BLaER1 (cell line): ENCODE measurements around the gene NPHP1.

Experiments used
- H3K27ac ChIP-seq: shearing (Covaris generic); formaldehyde crosslinking; 2 replicates; pipeline ENCODE4 v1.8.1; 2022
- H3K27me3 ChIP-seq: shearing (Covaris generic); formaldehyde crosslinking; 2 replicates; pipeline ENCODE4 v1.8.1; 2022
- H3K36me3 ChIP-seq: shearing (Covaris generic); formaldehyde crosslinking; 2 replicates; pipeline ENCODE4 v1.8.1; 2022
- H3K4me1 ChIP-seq: shearing (Covaris generic); formaldehyde crosslinking; 2 replicates; pipeline ENCODE4 v1.8.1; 2022
- H3K4me2 ChIP-seq: shearing (Covaris generic); formaldehyde crosslinking; 2 replicates; pipeline ENCODE4 v1.8.1; 2022
- H3K4me3 ChIP-seq: shearing (Covaris generic); formaldehyde crosslinking; 2 replicates; pipeline ENCODE4 v1.8.1; 2022
- H3K9ac ChIP-seq: shearing (Covaris generic); formaldehyde crosslinking; 2 replicates; pipeline ENCODE4 v1.8.1; 2022
- H3K9me3 ChIP-seq: shearing (Covaris generic); formaldehyde crosslinking; 2 replicates; pipeline ENCODE4 v1.8.1; 2022
- H4K20me1 ChIP-seq: shearing (Covaris generic); formaldehyde crosslinking; 2 replicates; pipeline ENCODE4 v1.8.1; 2022
- Cebpa-rat ChIP-seq: shearing (Covaris generic); IDR thresholded peaks from 2 replicates; pipeline ENCODE4 v1.8.1; 2022

Gene NPHP1

DNA sequence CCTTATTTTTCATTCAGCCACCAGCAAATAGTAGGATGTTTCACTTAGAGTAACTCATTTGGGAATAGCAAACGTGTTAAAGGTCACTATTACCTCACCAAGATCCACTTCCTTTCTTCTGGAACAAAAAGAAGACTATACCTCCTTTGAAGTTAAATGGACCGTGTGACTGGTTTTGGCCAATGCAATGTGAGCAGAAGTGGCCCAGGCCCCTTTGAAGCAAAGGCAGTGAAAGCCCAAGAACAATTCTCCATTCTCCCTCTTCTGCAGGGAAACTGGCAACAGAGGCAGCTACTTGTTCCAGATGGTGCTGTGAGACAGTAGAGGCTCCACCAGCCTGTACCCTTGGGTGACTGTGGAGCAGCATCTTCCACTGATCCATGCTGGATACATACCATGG, 77.9 kb downstream of the NPHP1 start:
- Histone ChIP-seq H3K9me3 (no peaks in the 10 kb centered on the region), H3K4me3 (no peak overlapping the region), H4K20me1 (no peaks in the 10 kb centered on the region), H3K27me3 (no peaks in the 10 kb centered on the region), H3K4me1 (no peaks in the 10 kb centered on the region), H3K27ac (no peak overlapping the region), H3K36me3 (no peaks in the 10 kb centered on the region), H3K4me2 (no peak overlapping the region), H3K9ac (no peak overlapping the region)
- no peak for TF ChIP-seq Cebpa-rat

DNA sequence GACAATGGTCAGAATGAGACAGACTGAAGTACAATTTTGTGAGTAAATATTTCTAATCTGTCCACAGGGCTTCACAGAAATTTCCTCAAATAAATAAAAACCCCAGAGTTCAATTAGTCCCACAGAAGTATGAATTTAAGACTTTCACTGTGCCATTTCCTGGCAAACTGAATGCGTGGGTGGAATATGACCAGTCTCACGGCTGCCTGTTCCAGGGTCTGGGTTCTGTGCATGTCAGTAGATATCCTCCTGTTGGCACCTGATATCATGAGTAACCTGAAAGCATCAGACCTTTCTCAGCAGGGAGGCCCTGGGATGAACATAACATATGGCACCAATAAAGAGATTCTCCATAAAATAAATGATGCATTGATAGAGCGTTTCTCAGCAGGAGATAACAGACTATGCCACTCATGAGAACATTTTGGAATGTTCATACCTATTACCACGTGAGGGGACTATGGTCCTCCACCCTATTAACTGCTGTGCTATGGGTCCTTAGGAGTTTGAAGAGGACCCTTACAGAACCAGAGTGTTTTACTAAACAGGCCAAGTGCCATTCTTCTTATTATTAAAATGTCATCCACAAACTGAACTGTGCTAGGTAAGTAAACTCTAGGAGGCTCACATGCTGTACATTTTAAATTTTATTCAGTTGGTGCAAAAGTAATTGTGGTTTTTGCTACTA, 78.6 kb downstream of the NPHP1 start:
- Histone ChIP-seq H3K4me1 (no peaks in the 10 kb centered on the region), H3K9me3 (no peaks in the 10 kb centered on the region), H3K27ac (no peak overlapping the region), H3K4me2 (no peak overlapping the region), H3K4me3 (no peak overlapping the region), H4K20me1 (no peaks in the 10 kb centered on the region), H3K36me3 (no peaks in the 10 kb centered on the region), H3K27me3 (no peaks in the 10 kb centered on the region), H3K9ac (no peak overlapping the region)
- no peak for TF ChIP-seq Cebpa-rat

DNA sequence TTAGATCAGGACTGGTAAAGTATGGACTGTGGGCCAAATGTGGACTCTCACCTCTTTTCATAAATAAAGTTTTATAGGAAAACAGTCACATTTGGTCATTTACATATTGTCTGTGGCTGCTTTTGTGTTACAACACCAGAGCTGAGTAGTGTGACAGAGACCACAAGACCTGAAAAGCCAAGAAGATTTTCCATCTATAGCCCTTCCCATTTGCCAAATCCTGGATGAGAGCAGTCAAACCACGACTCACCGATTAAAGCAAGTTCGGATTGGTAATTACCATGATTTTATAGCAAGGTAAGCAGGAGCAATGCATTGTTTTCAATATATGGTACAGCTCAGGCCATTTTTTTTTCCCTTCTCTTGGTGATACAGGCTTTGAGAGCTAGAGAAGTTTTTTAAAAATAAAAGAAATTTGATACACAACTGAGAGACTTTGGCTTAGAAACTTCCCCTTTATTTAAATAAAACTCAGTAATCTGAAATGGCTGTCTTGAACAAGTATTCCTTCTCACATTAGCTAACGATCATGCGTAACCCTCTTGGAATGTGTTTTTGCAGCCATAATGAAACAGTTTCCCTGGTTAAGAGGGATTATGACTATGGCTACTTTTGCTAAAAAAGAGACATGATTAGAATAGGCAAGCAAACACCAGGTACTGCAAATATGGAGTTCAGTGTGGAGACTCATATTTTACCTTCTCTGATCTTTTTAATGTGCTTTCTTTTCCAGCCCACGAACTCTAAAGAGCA, 79.7 kb downstream of the NPHP1 start:
- H3K4me1 ChIP-seq = no peaks in the 10 kb centered on the region
- H3K36me3 ChIP-seq = no peaks in the 10 kb centered on the region
- no peak overlapping the region for H3K4me3 ChIP-seq
- H3K9me3 ChIP-seq = no peaks in the 10 kb centered on the region
- H4K20me1 ChIP-seq = no peaks in the 10 kb centered on the region
- no peak overlapping the region for H3K4me2 ChIP-seq
- H3K9ac ChIP-seq = no peak overlapping the region
- no peaks in the 10 kb centered on the region for H3K27me3 ChIP-seq
- TF ChIP-seq Cebpa-rat = no peak
- H3K27ac ChIP-seq = no peak overlapping the region

DNA sequence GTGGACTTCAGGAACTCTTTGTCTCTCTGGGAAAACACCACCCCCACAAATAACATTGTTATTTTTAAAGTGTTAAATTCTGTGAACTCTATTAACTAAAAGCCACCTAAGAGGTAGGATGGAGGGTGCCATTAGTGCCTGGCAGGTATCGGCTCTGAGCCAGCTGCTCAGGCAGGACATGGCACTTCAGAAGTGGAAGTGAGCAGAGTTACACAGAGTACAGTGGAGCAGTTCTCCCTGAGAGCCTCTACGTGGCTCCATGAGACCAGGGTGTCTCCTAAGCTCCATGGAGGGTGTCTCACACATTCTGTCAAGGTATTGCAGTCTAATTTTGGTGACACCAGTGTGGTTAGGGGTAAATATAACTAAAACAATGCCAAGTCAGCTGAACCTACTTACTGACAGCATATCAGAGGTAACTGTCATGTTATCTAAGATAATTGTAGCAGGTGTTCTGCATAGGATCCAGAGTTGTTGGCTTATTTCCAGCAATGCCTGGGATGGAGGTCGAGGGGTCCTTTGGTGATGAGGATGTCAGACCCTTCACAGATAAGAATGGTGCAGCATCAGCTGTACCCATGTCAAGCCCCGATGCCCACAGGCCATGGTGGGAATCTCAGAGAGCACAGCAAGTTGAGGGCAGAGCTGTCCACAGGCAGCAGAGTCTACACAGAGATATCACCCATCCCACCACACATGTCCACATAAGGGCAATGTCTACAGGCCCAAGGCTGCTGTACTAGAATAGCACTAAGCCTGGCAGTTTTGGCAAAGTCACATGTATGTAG, 80.6 kb downstream of the NPHP1 start:
- H3K9me3 ChIP-seq = no peaks in the 10 kb centered on the region
- no peaks in the 10 kb centered on the region for H3K27me3 ChIP-seq
- no peak overlapping the region for H3K9ac ChIP-seq
- H3K4me2 ChIP-seq = no peak overlapping the region
- no peaks in the 10 kb centered on the region for H4K20me1 ChIP-seq
- TF ChIP-seq Cebpa-rat = no peak
- H3K4me3 ChIP-seq = no peak overlapping the region
- no peaks in the 10 kb centered on the region for H3K4me1 ChIP-seq
- no peak overlapping the region for H3K27ac ChIP-seq
- no peaks in the 10 kb centered on the region for H3K36me3 ChIP-seq

DNA sequence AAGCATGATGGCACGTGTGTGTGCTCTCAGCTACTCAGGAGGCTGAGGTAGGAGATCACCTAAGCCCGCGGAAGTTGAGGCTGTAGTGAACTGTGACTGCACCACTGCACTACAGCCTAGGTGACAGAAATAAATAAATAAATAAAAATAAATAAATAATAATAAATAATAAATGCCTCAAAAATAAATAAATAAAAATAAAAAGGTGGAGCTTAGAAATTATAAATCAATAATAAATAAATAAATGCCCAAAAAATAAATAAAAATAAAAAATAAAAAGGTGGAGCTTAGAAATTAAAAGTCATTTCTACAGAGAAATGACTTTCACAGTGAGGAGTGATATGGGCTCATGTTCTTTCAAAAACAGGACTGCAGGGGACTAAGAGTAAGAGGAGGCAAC, 83.2 kb downstream of the NPHP1 start:
- Histone ChIP-seq H3K4me1 (no peaks in the 10 kb centered on the region), H4K20me1 (no peaks in the 10 kb centered on the region), H3K4me2 (no peak overlapping the region), H3K27ac (no peak overlapping the region), H3K4me3 (no peak overlapping the region), H3K27me3 (no peaks in the 10 kb centered on the region), H3K9ac (no peak overlapping the region), H3K9me3 (no peaks in the 10 kb centered on the region), H3K36me3 (no peaks in the 10 kb centered on the region)
- no peak for TF ChIP-seq Cebpa-rat

DNA sequence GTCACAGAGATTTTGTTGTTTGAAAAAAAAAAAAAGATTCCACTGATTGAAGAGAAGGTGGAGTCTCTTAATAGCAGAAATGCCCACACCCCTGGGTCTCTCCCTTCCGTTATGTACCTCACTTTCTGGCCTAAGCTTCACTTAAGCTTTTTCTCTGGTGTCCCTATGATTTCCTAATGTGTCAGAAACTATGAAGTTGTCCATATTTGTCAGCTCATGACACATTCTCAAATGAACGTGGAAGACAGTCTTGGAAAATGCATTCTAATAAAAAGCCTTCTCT, 83.8 kb downstream of the NPHP1 start:
- Histone ChIP-seq H4K20me1 (no peaks in the 10 kb centered on the region), H3K36me3 (no peaks in the 10 kb centered on the region), H3K9me3 (no peaks in the 10 kb centered on the region), H3K27me3 (no peaks in the 10 kb centered on the region), H3K4me1 (no peaks in the 10 kb centered on the region), H3K4me3 (no peak overlapping the region), H3K9ac (no peak overlapping the region), H3K27ac (no peak overlapping the region), H3K4me2 (no peak overlapping the region)
- TF ChIP-seq Cebpa-rat = no peak

DNA sequence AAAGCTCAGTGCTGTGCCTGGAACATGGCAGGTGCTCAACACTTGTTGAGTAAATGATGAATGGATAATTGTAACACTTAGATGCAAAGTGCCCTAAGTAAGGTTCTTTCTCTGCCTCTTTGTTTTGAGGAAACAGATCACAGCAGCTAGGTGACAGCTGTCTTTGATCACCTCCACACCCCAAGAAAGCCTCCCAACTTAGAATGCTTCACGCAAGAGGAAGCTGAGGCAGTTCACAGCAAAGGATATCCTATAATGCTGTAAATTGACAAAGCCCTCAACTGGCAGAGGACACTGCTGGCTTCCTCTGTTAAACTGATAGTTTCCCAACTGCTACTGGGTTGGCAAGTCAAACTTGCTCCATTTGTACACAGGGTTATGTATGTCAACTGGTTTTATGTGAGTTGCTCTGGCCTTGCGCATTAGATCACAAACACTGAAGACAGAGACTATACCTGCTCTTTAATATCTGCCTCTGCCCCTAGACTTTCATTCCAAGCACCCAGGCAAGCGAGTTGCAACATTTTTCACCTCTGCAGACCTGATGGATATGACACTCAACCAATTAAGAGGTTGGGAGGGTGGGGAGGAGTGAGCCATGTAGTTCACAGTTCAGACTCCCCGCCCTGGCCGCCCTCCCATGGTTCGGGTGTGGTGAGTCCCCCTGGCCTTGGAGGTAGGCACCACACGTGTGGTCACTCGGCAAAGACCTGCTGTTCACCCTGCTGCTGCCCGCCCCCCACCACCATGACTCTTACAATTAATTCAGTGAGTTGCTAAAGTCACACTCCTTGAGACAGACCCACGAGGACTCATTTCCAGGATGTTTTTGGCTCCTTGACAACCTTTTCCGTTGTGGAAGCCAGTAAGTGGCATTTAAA, 84.4 kb downstream of the NPHP1 start:
- Histone ChIP-seq H3K4me1 (no peaks in the 10 kb centered on the region), H3K9ac (no peak overlapping the region), H3K27me3 (no peaks in the 10 kb centered on the region), H3K36me3 (no peaks in the 10 kb centered on the region), H3K4me2 (no peak overlapping the region), H3K27ac (no peak overlapping the region), H3K4me3 (no peak overlapping the region), H4K20me1 (no peaks in the 10 kb centered on the region), H3K9me3 (0 out of 2 replicates have a peak, but pooled peaks cover under 1% of the 10 kb centered on the region)
- no peak for TF ChIP-seq Cebpa-rat

DNA sequence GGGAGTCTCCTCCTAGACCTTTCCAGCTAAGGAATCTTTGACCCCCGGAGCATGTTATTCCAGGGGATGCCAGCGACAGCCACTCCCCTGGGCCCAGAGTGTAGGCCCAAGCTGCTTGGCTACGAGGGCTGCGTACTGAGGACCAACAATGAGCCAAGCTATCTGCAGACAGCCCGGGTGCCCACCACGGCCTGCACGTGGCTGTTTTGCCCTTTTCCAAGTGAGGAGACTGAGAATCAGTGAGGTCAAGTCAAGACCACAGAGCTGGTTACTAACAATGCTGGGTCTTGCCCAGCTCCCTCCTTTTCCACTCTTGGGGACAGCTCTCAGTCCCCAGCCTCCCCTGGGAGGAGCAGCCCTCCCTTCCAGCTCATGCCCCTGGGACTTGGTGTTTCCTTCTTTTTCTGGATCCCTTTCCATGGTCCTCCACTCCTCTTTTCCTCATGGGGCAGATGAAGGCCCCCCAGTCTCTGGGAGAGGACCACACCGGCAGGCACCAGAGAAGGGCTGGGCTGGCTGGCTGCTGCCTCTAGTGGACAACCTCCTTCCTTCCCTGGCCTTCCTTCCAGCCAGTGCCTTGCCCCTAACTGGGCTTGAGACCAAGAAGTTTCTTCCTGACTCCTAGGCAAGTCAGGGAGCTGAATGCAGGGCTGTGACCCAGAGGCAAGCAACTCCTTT, 88.6 kb downstream of the NPHP1 start:
- no peak for TF ChIP-seq Cebpa-rat
- H4K20me1 ChIP-seq = no peaks in the 10 kb centered on the region
- H3K9ac ChIP-seq = no peak overlapping the region
- no peak overlapping the region for H3K4me3 ChIP-seq
- no peaks in the 10 kb centered on the region for H3K27me3 ChIP-seq
- H3K4me1 ChIP-seq = peaks cover 6% of the 10 kb centered on the region; the same call in 1 of the 2 replicates
- no peak overlapping the region for H3K4me2 ChIP-seq
- H3K27ac ChIP-seq = no peak overlapping the region
- H3K36me3 ChIP-seq = no peaks in the 10 kb centered on the region
- 0 out of 2 replicates have a peak, but pooled peaks cover 3% of the 10 kb centered on the region for H3K9me3 ChIP-seq
